T follicular helper cell (primary cell): ENCODE results near the gene APBB2.

Experiments
- DNase-seq: peaks from one replicate; pipeline ENCODE4 v3.0.0-alpha.2; 2020; ENCODE audit warnings: low read depth

The APBB2 gene

DNA sequence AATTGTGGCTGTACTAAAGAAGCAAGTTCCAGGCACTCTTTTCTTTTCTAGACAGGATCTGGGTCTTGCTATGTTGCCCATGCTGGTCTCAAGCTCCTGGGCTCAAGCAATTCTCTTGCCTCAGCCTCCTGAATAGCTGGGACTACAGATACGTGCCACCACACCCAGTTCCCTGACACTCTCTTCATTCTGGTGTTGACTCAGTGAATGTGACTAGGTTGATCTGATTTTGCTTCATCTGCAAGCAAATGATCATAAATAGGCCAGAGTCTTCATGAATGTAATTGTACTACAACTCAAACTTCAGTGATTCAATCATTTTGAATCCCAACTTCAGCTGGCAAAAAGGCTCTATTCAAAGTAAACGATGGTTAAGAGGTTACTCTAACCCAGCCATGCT is 78.5 kb downstream of the APBB2 start:
- no peak for DNase-seq

DNA sequence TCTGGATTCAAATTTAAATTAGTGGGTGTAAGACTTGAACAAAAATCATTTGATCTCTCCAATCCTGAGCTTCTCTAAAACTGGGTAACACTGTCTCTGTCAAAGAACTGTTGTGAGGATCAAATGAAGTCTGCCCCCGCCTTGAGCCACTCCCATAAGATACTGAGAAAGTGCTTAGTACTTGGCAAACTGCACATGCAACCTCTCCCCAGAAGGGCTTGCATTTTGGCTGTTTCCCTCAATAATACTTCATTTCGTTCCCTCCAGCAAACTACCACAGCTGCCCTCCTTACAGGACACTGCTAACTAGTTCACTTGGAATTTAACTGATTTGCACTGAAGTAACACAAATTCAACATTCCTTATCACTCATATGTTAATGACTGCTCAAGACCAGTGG is 79.8 kb downstream of the APBB2 start:
- DNase-seq = no peak

DNA sequence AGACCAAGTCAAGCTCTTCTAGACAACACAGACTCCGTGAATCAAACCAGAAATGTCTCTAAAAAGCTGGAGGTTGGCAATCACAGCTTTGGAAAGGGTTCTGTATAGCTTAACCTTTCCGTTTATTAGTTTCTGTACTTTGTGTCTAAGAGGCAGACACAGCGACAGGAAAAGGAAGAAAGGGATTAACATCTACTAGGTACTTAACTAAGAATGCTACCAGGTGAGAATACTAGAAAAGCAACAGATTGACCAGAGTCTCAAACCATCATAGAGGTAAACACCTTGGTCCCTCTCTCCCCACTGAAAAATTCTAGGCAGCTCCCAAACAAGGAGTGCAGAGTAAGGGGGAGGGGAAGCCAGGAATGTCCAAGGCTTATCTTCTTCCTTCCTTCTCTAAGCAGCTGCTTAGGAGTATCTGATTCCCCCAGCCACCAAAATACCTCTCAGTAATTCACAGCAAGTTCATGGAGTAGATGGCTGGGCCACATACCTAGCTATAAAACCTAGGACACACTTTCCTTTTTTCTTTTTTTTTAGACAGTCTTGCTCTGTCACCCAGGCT is 80.8 kb downstream of the APBB2 start:
- DNase-seq = no peak

DNA sequence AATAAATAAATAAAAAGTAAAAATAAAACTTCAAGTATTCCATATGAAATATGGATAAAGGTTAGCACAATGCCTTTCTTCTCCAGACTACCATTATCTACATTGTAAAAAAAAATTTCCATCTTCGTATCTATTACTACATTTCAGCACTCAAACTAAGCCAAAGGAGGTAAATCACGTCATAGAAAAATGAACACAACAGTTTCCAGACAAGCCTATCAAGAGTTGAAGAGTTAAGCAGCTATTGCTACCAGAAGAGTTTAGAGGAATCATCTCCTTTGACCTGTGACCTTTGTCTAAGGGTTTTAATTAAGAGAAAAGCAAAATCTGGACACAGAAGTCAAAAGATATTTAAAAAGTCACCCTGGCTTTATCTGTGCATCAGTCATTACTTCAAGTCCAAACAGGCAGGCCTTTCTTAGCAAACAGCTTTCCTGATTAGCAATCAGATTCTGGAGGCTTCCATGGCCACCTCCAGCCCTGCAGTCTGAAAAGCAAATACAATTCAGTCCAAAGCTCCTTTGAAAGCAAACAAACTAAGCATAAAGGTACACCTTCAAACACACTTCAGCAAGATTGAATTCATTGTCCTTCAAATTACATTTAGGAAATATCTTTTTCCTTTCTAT is 82.2 kb downstream of the APBB2 start:
- DNase-seq = no peak

DNA sequence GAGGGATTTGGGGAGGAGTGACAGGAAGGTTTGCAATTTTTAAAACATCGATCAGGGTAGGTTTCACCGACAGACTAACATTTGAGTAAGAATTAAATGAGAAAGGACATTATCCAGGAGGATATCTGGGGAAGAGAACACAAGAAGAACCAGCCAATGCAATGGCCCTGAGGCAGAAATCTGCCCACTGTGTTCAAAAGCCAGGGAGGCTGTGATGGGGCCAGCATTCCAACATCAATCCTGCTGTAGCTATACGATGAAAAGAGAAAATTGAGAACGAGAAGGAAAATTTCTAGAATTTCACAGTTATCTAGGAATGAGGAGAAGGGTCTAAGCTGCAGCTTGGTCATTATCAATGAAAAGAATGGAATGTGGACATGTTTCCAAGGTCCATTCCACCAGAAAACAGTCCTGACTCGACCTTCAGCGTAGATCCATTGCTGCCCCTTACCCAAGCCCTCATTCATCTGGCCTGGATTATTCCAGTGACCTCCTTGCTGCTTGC is 84.4 kb downstream of the APBB2 start:
- no peak for DNase-seq

DNA sequence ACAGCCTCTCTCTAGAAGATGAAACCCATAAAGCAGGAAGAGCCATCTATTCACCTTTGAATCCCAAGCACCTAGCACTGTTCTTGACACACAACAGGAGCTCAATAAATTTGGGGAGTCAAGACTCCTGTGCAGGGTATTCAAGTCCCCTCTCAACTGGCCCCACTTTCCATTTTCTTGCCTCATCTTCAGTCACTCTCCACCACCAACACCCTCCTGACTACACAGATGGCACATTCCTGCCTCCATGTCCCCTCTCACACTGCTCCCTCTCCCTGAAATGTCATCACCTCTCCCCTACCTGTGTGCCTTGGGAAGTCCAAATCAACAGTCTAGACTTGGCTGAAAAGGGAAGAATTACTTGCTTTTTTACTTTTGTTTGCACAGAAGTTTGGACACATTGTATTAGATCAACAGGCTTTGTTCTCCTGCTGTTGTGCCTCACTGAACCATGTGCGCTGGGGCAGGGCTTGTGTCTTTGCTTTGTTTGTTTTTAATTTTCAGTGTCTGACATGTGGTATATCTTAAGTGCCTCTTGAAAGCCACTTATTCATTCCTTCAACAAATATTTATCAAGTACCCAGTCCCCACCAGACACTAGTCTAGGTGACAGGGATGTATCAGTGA is 85.1 kb downstream of the APBB2 start:
- no peak for DNase-seq

DNA sequence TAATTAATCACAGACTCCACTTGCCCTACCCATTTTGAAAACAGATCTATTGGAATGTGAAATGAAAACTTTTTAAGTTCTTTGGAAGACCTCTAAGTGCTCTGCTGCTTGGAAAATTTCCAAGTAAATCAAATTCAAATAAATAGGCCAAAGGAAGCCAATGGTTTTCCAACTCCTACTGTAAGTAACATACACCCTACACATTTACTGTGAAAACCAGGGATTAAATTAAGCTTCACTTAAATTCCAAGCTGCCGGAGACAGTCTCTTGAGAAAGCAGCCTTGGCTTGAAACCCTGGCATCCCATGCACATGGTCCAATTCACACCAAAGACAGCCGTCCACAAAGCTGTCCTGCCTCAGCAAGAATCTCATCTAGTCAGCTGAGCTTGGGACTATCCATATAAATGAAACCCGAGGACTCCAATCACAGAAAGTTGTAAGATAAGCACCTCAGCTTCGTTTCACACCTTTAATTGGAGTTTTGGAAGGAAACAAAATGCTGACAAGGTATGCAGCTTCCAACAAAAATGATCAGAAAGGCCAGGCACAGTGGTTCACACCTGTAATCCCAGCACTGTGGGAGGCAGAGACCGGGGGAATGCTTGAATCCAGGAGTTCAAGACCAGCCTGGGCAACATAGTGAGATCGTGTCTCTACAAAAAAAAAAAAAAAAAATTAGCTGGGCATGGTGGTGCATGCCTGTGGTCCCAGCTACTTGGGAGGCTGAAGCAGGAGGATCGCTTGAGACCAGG is 88.6 kb downstream of the APBB2 start:
- no peak for DNase-seq

DNA sequence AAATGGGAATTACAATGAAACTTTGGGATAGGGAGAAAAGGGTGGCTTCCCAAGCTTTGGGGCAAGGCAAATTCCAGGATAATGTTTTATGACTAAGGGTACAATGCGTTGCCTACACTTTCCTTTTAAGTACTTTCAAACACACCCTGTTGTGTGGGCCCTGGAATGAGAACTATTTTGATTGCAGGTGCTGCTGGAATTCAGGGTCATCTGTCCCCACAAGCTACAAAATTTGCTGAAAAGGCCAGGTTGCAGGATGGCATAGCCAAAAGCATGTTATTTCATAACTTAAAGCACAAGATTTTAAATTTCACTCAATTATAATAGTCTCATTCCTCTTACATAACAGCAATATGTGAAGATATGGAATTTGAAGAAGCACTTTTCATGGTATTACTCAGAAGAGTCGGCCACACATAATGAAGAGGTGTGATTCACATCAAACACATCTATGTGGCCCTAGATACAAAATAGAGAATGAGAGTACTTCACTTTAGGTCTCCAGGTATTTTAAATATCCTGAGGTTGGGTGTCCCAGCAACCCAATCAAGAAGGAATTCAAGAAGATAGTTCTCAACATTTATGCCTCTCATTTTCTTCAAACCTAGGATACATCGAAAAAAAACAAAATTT is 89.3 kb downstream of the APBB2 start:
- DNase-seq = no peak

DNA sequence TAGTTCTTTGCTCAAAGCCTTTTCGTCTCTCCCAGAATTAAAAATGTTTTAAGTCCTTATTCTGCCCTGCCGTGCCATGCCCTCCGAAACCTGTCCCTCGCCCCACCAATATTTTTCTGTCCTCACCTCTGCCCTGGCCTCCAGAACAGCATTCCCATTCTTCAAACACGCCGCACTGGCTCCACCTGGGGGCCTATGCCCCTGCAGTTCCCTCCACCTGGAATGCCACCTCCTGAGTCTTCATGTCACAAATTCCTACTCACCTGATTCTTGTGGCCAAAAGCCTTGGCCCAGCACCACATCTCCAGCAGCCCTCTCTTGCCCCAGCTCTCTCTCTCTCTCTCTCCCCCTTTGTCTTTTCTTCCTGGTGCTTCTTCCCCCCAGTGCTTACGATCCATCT is 91.6 kb downstream of the APBB2 start:
- DNase-seq = no peak

DNA sequence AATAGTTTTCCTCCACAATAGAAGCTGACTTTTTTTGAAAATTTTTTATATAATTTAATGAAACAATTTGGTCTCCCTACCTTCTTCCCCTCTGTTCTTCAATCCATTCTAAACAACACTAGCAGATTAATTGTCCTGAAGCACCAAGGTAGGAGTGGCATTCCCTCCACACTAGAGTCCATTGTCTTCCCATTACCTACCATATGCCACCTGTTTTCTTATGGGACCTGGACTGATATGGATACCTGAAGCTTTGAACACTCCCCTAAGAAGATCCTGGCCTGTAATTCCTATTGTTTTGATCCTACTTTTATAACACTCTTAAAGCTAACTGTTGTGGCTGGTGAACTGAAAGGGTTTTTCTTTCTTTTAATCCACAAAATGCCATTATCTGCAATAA is 92.0 kb downstream of the APBB2 start:
- DNase-seq = no peak

DNA sequence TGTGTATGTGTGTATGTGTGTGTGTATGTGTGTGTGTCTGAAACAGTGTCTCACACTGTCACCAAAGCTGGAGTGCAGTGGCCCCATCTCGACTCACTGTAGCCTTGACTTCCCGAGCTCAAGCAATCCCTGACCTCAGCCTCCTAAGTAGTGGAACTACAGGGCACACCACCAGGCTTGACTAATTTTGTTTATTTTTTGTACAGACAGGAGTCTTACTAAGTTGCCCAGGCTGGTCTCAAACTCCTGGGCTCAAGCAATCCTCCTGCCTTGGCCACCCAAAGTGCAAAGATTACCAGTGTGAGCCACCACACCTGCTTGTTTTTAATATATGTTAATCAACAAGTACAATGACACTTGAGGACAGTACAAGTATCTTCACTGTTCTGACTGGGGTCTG is 92.4 kb downstream of the APBB2 start:
- DNase-seq = no peak

DNA sequence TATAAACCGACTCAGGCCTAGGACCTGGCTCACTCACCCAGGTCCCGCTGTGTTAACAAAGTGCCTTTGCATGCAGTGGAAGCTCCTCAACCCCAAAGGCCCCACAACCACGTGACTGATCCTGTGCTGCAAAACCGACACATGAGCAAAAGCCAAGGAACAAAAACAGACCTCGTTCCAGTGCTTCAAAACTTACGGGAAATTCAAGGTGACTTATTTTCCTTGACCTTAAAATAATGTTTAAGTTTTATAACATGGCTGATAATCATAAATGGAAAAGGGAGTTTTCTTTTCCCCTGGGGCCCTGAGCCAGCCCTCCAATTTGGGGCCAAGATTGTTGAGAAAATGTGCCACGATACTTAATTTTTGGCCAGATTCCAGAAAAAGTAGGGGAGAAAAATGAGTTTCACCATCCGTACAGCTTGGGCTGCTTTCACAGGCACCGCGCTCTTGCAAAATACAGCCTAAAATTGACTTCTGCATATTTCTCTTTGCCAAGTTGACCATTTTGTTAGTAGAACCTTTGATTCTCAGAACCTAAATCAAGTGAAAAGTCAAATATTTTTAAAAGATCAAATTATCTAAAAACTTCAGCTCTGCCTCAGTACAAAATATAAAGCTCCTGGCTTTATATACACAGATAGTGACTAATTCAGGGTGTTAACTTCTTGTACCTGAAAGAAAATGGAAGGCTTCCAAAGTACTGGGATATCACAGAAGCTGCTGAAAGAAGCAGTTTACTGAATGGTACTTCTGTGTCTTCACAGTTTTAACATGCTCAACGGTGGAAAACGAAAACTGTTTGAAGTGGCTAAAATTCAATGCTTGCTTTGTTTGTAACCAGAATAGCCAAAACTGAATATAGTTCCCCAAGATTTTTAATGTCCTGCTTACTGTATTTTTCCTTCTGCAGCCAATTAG is 93.8 kb downstream of the APBB2 start:
- DNase-seq = no peak

DNA sequence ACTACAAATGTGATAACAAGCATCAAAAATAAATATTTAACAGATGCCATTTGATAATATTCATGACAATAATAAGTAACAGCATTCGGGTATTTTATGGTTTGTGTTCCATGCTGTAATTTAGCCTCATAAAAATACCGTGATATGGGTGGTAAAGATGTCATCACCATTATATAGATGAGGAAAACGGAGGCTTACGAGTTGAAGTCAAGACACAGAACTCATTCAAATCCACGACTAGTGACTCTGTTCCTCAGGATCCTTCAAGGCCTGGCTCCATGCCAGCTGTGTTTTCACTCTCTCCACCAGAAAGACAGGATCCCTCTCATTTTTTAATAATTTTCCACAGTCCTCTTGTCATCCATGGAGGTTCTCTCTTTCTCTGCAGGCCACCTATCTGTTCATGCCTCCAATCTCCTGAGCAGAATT is 94.5 kb downstream of the APBB2 start:
- no peak for DNase-seq

DNA sequence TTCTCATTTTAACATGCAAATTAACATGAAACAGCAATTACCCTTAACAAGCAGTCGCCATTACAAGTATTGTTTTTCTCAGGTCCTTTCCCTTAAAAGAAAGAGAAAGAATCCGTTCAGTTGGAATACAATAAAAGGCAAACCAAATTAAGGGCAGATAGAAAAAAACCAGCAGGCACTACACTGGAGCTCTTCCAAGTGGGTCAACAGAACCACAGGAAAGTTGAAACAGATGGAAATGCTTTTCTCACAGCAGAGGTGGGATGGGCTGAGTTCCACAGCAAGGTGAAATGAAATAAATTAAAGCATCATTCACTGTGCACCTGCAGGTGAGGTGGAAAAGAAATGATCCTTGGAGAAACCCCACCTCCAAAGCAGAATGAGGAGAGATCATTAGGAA is 102.6 kb downstream of the APBB2 start:
- DNase-seq = no peak

DNA sequence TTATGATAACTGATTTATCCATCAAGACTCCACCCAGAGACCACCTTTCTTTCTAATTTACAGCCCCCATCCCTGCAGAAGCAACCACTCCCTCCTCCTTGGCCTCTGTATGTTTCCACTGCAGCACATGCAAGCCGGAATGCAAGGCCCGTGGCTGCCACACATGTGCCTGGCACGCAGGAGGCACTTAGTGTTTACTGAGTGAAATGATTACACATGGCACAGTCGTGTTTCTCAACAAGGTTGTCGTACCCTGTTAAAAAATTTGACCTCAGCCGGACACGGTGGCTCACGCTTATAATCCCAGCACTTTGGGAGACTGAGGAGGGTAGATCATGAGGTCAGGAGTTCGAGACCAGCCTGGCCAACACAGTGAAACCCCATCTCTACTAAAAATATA is 104.3 kb downstream of the APBB2 start:
- DNase-seq = no peak

DNA sequence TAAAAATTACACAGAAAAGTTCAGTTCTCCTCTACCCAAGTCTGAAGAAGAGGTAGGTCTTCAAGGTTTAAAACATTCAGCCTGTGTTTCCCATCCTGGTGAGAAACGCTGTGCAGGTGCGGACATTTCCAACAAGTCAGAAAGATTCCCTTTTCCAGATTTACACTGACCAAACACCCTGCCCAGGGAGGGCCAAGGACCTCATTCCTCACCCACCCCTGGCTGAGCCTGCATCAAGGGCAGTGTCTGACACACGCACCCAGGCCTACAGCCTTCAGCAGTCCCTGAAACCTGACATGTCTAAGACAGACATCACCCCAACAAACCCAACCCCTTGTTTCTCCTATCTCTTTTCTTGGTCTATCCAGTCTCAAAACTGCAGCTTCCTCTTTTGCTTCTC is 105.9 kb downstream of the APBB2 start:
- DNase-seq = no peak

DNA sequence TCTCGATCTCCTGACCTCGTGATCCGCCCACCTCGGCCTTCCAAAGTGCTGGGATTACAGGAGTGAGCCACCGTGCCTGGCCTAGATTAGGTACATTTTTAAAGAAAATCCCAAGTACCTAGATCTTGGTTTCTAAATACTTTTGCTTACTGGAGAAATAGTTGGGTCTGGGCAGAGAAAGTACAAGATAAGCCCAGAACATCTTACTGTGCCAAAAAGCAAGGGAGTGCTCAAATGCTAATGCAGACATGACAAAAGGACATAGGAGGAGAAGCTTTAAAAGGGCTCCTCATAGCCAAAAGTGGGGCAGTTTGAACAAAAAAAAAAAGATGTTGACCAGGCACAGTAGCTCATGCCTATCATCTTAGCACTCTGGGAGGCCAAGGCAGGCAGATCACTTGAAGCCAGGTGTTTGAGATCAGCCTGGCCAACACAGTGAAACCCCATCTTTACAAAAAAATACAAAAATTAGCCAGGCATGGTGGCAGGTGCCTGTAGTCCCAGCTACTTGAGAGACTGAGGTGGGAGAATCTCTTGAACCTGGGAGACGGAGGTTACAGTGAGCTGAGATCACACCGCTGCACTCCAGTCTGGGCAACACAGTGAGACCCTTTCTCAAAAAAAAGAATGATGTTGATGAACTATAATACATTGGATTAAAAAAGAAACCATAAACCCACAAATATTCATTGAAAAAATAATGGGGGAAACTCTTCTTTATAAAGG is 107.5 kb downstream of the APBB2 start:
- DNase-seq = no peak

DNA sequence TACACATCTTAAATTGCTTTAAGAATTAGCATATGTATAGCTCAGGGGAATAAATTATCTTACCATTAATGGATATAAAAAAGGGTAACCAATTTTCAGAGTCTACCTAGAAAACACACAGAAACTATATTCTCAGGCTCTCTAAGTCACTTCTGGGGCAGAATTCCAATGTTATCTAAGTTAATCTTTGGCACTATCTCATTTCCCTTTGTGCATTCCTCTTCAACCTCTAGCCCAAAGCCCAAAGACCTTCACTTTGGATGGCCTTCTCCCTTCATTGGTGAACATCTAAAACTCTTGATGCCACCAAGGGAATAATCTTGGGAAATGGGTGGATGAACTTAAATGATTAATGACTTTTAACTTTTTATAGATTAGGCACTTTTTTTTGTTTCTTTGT is 108.3 kb downstream of the APBB2 start:
- no peak for DNase-seq

DNA sequence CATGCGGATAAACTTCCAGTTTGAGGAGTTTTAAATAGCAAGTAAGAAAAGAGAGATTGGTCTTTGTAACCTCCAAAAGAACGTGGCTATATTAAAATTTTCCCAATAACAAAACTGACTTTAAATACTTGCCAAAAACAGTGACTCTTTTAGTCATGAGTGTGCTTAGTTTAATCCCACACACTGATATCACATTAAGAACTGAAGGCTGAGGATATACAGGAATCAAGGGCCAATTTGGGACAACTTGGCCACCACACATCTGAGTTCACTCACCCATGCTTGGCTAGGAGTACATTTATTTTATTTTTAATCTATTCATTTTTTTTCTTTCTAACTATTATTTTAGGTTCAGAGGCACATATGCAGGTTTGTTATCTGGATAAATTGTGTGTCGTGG is 110.2 kb downstream of the APBB2 start:
- DNase-seq = no peak

DNA sequence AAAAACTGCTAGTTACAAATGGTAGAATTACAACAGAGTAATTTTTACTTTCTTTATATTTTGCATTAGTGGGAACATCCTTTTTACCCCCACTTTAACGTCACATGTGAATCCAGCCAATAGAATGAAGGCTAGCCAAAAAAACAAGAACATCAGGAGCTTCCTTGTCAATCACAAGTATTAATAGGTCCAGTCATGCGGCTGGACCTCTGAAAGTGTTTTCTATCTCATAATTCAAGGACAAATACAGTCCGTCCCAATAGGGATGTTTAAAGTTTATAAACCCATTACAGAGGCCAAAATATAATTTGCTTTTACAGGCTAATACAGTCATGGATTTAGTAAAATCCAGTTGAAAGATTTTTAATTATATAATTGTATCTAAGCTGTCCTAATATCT is 110.7 kb downstream of the APBB2 start:
- DNase-seq = no peak
